T-helper 2 cell treated with Interferon-gamma antibody and Interleukin-4, amounts not matched to agents 5 μg/mL and 100 μg/mL, for 36 hours (primary cell): ENCODE measurements around the gene CDK17.

Experiments used
- DNase-seq: peaks from one replicate; pipeline ENCODE4 v3.0.0; 2021; ENCODE audit warnings: low spot score
- H3K27ac Mint-ChIP-seq: one replicate; pipeline ENCODE4 v1.8.0; 2021; ENCODE audit warnings: mild to moderate bottlenecking, mixed read lengths
- H3K27me3 Mint-ChIP-seq: one replicate; pipeline ENCODE4 v1.8.0; 2021; ENCODE audit warnings: low read depth, mixed read lengths
- H3K36me3 Mint-ChIP-seq: one replicate; pipeline ENCODE4 v1.8.0; 2021; ENCODE audit warnings: low read depth, mixed read lengths
- H3K4me1 Mint-ChIP-seq: one replicate; pipeline ENCODE4 v1.8.0; 2021; ENCODE audit warnings: low read depth, mixed read lengths
- H3K4me3 Mint-ChIP-seq: one replicate; pipeline ENCODE4 v1.8.0; 2022; ENCODE audit warnings: mild to moderate bottlenecking, moderate library complexity, mixed read lengths
- H3K9me3 Mint-ChIP-seq: one replicate; pipeline ENCODE4 v1.8.0; 2021; ENCODE audit warnings: mixed read lengths

Gene CDK17

GRCh38 chr12:96228566-96229248, 171.5 kb downstream of the CDK17 start:
- no peaks in the 10 kb centered on the region for H3K9me3 Mint-ChIP-seq
- no peaks in the 10 kb centered on the region for H3K27me3 Mint-ChIP-seq
- no peak overlapping the region for H3K4me3 Mint-ChIP-seq
- H3K36me3 Mint-ChIP-seq = peaks cover 25% of the 10 kb centered on the region
- H3K27ac Mint-ChIP-seq = no peak overlapping the region
- H3K4me1 Mint-ChIP-seq = peaks cover 6% of the 10 kb centered on the region
- DNase-seq = no peak
